NCI-H1417 treated with DMSO at 0.1 percent for 48 hours (cell line): ENCODE results near the gene OR2A42.
"Not testable (repeated sequence)": the region's sequence is repeated elsewhere in the genome, so short reads cannot be mapped to it uniquely, and the experiment has no call there.

Experiments
- DNase-seq: peaks from one replicate; lab custom pipeline; 2025; lab: John Stamatoyannopoulos, UW

OR2A42 gene

DNA sequence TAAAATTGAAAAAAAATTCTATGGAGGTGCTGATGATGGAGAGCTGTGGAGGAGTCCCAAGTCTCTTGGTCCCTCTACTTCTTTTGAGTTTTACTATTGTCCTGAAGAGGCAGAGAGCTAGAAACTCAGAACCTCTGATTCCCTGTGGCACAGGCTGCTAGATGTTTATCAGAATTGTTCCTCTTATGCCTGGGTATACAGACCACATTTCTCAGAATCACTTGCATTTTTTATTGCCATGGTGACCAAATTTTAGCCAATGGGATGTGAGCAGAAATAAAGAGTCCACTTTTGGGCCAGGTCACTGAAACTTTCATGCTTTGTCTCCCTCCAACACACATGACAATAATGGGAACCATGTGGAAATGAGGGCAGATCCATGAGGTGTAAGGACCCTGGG lies 15.7 kb downstream of the OR2A42 start:
- not testable (repeated sequence) for DNase-seq

DNA sequence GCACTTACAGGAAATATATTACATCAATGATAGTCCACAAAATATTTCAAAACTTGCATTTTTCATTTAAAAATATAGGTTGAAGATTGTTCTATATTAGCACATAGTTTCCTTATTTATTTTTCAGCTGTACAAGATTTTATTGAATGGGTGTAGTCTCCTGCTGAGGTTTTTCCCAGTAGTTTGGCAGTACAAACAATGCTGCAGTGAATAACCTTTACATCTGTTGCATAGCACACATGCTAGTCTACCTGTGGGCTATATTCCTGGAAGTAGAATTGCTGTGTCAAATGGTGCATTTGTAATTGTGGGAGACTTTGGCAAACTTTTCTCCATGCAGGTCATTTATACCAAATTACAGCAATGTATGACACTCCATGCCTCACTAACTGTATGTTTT lies 18.9 kb downstream of the OR2A42 start:
- not testable (repeated sequence) for DNase-seq

GRCh38 chr7:144219149-144219548 lies 20.3 kb downstream of the OR2A42 start:
- DNase-seq: not testable (repeated sequence)

- DNase-seq: not testable (repeated sequence)
These were observed 20.8 kb downstream of the OR2A42 start for GRCh38 chr7:144218581-144218980.

DNA sequence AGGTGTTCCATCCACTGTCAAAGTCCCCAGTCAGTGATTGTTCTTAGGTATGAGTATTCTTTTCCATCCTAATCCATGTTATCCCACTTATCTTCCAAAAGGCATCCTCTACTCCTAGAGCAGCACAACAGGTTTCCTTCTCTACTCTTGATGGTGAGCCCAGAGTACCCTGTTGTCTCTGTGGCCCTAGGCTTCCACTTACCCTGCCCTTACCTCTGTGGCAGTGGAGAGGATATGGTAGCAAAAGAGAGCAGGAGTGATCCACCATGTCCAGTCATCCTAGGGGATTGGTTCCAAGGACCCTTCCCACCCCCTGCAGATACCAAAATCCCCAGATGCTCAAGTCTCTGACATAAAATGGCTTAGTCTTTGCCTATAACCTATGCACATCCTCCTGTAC lies 22.2 kb downstream of the OR2A42 start:
- not testable (repeated sequence) for DNase-seq

DNA sequence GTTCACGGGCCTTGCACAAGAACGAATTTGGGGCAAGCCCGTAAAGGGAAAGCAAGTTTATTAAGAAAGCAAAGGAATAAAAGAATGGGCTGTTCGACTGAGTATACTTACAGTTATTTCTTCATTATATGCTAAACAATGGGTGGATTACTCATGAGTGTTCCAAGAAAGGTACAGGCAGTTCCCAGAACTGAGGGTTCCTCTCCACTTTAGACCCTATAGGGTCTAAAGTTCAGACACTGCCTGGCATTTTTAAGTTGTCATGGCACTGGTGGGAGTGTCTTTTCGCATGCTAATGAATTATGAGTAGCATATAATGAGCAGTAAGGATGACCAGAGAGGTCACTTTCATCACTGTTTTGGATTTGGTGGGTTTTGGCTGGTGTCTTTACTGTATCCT lies 34.1 kb downstream of the OR2A42 start:
- DNase-seq: not testable (repeated sequence)

- not testable (repeated sequence) for DNase-seq
These were observed 36.3 kb downstream of the OR2A42 start for GRCh38 chr7:144203086-144203485.

GRCh38 chr7:144201978-144202377 lies 37.4 kb downstream of the OR2A42 start:
- not testable (repeated sequence) for DNase-seq

DNA sequence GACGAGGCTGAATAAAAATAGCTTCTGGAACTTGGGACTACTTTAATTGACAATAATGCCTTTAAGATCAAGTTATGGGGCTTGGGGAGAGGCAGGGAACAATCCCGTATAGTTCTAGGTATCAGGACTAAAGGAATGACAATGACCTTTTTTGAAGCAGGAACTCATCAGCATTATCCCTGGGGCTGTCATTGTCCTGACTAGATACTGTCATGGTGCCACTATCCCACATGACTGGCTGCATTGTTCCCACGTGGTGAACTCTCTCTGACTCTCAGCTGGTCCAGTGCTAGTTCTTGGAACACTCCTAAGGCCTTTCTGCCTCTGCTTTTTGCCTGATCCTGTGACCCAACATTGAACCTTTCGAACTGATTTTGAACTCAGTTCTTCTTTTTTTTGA lies 40.5 kb downstream of the OR2A42 start:
- not testable (repeated sequence) for DNase-seq

- not testable (repeated sequence) for DNase-seq
These were observed 44.1 kb downstream of the OR2A42 start, which contains the start of gene ARHGEF35 for GRCh38 chr7:144195212-144195872. Gene ARHGEF35 (minus strand): TSS chr7:144195833. CDS start chr7:144188383, 7,450 bp downstream.

DNA sequence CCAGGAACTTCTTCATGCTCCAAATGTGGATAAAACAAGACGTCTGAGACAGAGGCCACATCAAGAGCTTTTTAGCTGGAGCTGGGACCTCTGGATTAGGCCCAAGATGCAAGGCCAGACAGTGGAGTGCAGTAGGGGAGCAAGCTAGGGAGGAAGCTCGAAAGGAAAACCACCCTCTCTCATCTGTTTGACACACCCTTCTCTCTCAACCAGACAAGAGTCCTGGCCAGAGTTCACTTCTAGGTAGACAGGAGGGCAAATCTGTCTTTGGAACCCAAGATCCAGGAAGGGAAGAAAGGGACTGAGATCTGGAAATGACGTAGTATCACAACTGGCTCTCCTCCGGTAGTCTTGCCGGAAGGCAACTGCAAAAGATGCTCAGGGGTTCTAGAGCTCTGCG lies 45.0 kb downstream of the OR2A42 start:
- DNase-seq: not testable (repeated sequence)

DNA sequence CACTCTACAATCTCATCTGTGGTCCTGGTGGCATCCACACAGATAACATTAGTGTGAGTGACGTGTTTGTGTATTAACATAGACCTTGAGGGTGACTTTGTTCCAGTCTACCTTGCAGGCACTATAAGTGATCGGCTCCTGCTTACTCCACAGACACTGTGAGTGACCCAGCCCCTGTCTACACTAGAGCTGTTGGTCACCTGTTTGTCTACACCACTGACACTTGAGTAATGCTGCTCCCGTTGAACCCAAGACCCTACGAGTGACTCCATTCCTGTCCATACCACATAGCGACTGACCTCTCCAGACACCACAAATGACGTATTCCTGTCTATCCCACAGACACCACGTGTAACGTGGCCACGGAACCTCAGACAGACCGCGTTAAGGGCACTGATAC lies 45.6 kb downstream of the OR2A42 start:
- DNase-seq: not testable (repeated sequence)

DNA sequence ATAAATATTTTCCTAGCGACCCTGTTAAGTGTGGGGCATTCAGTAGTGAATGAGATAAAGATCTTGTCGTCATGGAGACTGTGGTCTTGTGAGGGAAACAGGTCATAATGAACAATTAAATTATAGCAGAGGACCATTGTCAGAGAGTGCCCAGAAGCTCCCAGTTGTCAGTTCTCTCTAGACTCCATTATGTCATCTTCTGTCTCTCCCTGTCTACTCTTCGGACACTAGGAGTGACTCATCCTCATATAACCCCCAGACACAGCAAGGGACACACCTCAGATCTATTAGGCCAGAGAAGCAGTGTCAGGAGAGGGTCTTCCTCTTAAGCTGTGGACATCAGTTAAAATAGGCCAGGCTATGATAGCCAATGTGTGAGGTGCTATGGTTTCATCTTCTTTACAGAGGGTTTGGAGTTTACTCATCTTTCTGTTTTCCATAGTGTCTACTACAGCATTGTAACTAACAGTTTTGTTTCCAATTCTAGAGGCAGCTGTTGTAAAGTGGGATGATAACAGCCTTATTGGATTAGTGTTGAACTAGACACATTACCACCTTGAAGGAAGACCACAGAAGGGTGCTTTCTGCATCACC lies 50.7 kb downstream of the OR2A42 start:
- not testable (repeated sequence) for DNase-seq

DNA sequence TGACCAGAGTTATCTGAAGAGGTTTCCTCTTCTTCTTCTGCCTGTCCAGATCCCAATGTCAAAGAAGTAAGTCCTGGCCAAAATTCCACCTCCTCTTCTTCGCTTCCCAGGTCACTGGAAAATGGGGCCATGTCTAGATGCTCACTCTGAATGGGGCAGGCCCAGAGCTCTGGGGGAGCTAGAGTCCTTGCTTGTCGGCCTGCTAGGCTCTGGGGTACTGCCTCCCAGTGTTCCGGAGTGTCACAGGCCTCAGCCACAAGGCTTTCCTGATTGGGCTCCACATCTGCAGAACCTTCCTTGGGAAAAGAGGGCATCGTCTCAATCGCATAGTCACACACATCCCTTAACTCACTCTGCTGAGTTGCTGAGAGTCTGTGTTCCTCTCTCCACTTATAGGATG lies 51.6 kb downstream of the OR2A42 start:
- not testable (repeated sequence) for DNase-seq

GRCh38 chr7:144183166-144183565 lies 56.2 kb downstream of the OR2A42 start, which contains the start of gene CTAGE4:
Gene CTAGE4 (plus strand): TSS chr7:144183466. CDS start chr7:144183504, 38 bp downstream.
- DNase-seq: not testable (repeated sequence)

DNA sequence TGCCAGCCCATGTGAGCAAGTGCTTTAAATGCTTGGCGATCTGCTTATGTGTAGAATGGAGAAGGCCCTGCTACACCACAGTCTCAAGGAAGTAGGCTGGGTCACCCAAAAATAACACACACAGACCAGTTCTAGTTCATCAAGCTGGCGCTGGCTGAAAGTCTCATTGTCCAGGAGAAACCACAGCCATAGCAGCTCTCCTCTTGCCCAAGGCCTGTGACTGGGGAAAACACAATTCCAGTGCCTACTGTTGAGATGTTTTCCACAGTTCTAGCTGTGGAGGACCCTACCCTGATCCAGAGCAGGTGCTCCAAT lies 60.3 kb downstream of the OR2A42 start:
- not testable (repeated sequence) for DNase-seq

DNA sequence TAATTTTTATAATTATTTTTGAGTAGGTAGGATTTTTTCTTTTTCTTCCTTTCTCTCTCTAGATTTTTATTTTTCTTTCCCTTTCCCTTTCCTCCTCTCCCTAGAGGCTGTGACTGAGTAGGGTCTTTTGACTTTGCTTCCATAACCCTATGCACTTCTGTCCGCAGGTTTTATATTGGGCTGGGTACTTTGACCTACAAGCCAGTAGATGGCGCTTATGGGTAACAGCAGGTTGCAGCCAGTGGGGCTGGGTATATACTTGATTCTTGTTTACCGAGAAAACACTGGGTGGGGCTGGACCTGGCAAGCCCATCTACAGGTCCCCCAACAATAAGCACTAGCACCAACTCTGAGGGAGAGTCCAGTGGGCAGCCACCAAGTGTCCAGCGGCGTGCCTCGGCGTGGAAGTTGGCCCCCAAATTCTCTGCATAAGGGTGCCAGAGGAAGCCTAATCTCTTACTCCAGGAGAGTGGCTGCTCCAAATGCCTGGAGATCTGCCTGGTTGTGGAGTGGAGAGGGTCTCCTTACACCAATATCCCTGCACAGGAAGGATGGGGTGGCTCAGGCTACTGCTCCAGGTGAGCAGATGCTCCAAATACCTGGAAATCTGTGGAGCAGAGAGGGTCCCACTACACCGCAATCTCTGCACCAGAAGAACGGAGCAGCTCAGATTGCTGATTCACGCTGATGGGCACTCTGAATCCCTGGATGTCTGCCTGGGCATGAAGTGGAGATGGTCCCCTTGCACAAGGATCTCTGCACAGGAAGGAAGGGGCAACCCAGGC lies 60.8 kb downstream of the OR2A42 start:
- not testable (repeated sequence) for DNase-seq
